HG02852 (cell line): Measurements from ENCODE around the gene USH2A.

Experiments
- ATAC-seq: cut with Tn5 transposase; IDR thresholded peaks from one replicate; pipeline ENCODE4 v1.9.1; 2021; ENCODE audit warnings: mild to moderate bottlenecking, moderate library complexity; ENCODE audit not compliant: unreplicated experiment

Gene USH2A

GRCh38 chr1:216422821-216423520 is at the start of gene USH2A:
Gene USH2A (minus strand): TSS chr1:216423448. CDS start chr1:216422336, 1,112 bp downstream.
- ATAC-seq, result no peak

GRCh38 chr1:216466162-216466801 is 43.0 kb upstream of the USH2A start:
- ATAC-seq, result no peak

DNA sequence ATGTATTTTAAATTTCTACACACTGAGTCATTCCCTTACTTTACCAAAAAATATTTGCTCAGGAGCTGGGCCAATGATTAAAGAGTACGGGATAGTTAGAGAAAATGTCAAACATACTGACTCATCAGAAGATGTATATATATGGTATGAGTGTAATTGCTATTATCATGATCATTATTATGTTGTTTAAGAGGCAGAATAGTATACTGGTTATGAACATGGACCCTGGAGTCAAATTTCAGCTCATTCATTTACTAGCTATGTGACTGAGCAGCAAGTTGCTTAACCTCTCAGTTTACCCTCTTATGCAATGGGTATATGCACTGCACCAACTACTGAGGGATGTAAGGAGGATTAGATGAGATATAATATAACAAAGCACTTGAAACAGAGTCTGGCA is 41.2 kb upstream of the USH2A start:
- ATAC-seq, result no peak

DNA sequence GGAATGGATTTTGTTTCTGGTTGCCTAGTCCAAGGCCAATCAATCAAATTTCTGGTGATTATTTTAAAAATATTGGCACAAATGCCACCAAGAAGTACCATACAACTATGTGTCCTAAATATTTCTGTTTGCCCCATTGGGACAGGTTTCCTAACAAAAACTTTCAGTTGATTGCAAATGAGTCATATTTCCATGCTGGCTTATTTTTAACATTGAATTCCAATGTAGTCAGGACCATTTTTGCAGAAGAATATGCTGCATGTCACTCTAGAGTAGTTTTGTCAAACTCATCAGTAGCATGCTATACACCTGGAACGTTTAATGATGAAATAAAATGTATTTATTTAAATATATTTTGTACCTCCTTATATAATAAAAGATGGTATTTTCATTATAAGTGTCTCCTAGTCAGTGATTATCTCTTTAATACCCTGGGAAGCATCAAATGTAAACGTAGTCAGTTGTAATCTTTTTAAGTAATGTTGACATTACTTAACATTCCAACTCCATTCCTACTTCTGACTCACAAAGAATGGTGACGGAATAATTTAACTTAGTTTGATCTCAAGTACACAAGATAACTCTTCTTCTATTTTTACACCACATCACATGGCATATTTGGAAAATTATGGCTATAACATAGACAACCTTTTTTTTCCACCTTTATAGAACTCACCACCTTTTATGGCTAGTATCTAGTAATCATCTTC is 39.0 kb upstream of the USH2A start:
- ATAC-seq, result no peak

DNA sequence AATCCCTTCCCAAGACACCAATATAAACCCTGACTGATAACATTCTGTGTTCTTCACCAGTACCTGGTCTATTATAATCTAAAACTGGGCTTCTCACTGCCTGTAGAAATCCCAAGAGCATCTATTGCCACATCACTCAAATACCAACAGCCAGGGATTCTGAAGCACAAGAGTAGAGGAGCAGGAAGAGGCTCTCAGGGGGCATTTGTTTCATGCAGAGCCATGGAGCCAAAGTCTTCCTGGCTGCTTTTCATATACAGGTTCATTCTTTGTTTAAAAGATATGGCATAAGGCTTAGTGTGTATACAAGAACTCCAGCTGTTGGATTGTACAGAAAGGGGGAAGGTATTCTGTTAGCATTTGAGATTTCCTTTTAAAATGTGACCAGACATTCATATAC is 38.2 kb upstream of the USH2A start:
- ATAC-seq, result no peak

DNA sequence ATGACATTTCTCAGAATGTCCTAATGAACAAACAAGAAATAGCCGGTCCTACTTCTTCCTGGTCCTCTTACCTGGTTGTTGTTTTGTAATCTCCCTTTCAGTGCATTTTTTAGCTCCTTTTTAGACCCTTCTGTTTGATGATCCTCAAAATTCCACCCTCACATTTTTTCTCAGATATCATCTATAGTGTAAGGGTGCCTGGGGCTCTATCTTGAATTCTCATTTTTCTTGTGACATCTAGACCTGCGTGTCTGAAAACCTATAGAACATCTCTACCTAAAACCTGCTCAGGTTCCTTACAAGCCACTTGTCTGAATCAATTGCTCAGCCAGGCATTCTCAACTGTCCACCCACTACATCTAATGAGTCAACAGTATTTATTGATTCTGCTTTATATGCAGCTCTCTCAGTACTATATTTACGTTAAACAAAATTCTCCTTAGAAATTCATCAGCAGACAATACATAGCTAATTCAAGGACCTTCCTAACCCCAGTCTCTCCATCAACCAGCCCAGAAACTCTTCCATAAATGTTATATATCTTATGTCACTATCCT is 36.5 kb upstream of the USH2A start:
- no peak for ATAC-seq

DNA sequence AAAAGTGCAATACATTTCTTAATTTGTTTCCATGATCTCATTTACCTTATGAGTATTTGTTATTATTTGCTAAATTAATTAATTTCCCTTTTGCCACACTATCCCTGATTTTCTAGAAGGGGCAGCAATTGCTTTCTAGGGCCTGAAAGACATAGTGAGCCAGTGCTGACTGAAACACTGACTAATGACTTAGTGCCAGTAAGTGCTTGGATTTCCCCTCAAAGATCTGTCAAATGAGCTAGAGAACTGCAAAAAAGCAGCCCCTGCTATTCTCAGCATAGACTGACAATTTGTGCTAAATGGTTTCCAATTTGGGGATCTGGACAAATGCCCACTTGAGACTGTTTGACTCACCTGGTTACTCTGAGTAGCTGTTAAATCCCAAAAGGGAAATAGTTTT is 35.6 kb upstream of the USH2A start:
- ATAC-seq, result no peak

DNA sequence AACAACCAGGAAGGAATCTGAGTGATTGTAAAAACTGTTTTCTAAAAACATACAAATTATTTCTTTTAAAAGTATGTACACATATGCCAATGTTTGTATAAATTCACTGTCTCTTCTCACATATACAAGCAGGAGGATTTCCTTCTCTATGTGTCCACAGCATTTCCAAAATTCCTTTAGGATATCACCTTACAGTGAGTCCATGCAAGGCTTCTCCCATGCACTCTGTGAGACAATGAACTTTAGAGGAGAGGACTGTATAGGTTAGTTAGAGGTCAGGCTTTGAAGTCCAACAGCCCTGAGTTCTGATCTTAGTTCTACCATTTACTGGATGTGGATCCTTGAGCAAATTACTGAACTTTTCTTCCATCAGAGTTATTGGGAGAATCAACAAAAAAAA is 34.1 kb upstream of the USH2A start:
- no peak for ATAC-seq

DNA sequence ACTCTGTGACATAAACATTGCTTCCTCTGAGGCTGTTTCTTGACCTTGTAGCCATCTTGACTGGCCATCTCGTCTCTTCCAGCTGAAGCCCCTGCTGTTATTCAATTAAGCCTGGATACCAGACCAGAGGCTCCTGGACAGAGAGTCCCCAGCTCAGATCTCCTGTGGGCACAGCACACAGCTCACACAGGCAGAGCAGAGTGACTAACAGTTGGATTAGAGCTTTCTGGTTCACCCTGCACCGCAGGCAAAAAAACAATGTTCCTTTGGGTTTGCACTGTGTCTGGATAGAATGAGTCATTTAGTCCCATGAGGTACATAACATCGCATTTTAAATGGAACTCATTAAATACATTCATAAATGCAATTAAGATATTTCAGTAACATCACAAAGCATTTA is 33.4 kb upstream of the USH2A start:
- no peak for ATAC-seq

GRCh38 chr1:216453777-216454176 is 30.5 kb upstream of the USH2A start:
- ATAC-seq, result no peak

GRCh38 chr1:216450227-216450626 is 27.0 kb upstream of the USH2A start:
- no peak for ATAC-seq

- ATAC-seq, result no peak
These were observed 24.8 kb upstream of the USH2A start for GRCh38 chr1:216448011-216448510.

GRCh38 chr1:216437603-216438002 is 14.4 kb upstream of the USH2A start:
- no peak for ATAC-seq

DNA sequence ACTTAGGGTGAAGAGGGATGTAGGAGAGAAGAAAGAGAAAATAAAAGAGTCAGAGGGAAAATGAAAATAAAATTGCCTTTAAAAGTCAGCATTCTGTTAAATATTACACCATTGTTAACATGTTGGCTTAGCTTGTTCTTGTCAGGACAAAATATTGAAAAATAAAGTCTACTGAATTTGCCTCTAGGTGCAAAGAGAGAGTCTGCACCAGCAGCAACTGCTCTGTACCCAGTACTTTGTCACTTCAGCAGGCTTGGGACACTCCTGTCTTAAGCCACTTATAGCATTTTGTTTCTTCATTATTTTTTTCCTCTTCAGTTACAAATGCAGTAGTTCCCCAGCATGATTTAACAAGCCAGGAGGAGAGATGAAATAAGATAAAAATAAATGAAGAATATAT is 11.0 kb upstream of the USH2A start:
- no peak for ATAC-seq

- ATAC-seq, result no peak
These were observed 9.9 kb upstream of the USH2A start for GRCh38 chr1:216433175-216433574.

- ATAC-seq, result no peak
These were observed 7.5 kb upstream of the USH2A start for GRCh38 chr1:216430744-216431143.

DNA sequence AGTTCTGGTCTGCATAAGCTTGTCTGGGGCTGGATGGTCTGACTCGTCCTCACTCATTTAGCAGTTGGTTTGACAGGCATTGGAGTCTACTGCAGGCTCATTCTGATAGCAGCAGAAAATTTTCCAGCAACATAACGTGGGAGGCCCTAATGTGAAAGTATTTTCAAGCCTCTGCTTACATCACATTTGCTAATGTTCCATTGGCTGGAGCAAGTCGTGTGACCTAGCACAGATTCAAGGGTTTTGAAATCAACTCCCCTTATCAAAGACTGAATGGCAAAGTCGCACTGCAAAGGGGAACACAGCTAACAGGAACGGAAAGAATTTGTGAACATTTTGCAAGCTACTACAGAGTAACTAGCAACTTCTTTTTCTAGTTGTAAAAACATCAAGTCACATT is 2.3 kb upstream of the USH2A start:
- ATAC-seq, result no peak

DNA sequence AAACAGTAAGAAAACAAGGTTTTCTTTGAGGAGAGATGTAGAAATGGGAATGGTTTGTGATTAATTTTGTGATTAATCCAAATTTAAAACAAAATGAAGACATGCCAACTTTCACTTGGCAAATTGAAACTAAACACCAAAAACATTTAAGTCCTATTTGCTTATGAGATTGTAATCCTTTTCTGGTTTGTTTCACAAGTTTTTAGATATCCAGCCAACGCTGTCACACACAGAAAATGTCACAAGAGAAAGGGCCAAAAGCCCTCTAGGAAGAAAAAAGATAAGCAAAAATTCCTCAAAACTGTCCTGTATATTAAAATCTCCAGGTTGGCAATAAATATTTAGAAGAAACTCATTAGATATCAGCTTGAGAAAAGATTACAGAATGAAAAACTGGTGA is 2.5 kb downstream of the USH2A start:
- no peak for ATAC-seq

DNA sequence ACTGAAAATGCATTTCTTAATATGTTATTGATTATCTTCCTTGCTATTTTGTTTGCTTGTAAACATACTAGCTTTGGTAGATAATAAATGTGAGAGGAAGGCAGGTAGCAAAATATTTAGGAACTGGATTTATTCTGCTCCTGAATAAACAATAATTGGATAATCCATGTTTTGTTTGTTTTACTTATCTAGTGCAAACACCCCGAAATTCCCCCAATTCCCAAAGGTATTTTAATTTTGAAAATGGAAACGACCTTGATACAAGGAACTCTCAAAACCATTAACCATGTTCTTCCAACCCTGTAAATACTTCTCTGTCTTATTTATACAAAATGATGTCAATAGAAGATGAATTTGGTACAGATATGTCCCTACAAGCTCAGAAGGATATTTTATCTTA is 3.0 kb downstream of the USH2A start:
- no peak for ATAC-seq

- no peak for ATAC-seq
These were observed 6.8 kb downstream of the USH2A start for GRCh38 chr1:216416488-216416887.

DNA sequence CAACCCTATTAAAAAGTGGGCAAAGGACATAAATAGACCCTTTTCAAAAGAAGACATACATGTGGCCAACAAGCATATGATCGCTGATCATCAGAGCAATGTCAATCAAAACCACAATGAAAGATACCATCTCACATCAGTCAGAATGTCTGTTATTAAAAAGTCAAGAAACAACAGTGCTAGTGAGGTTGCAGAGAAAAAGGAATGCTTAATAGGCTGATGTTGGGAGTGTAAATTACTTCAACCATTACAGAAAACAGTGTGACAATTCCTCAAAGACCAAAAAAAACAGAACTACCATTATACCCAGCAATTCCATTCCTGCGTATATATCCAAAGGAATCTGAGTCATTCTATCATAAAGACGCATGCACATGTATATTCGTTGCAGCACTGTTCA is 13.2 kb downstream of the USH2A start:
- ATAC-seq, result no peak

DNA sequence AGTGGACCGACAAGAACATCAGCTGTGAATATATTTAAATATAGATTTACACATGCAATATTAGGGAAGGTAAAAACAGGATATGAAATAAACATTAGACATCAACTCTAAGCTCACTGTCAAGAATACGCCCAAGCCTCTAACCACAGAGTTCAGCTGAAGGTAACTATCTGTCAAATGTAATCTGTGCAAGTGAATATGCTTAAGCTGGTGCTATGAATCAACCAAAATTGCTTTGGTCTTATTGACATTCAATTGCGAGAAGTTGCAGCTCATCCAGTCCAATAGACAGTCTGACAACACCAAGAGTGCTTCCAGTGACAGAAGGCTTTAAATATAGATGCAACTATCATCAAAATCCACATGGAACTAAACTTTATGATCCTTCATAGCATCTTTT is 32.3 kb downstream of the USH2A start:
- no peak for ATAC-seq
